OCI-LY7 (cell line): ENCODE results near the gene KLHL13.

Experiments
- CTCF ChIP-seq: fragments of 200-600 bp; sonication (generic); conservative IDR thresholded peaks from 2 replicates; pipeline ENCODE4 v1.5.1; 2014; ENCODE audit warnings: mild to moderate bottlenecking, antibody characterized with exemption, low read length, moderate library complexity, mixed read lengths
- EZH2phosphoT487 ChIP-seq: fragments of 200-600 bp; sonication (generic); IDR thresholded peaks from 2 replicates; pipeline ENCODE4 v1.6.1; 2018; ENCODE audit warnings: low read depth, borderline replicate concordance, mild to moderate bottlenecking, mixed run types, antibody characterized with exemption, low read length, moderate library complexity, mixed read lengths

- TF ChIP-seq CTCF (no peak), EZH2phosphoT487 (no peak)
Measured at GRCh38 chrX:118038614-118039365, 77.8 kb downstream of the KLHL13 start.
